ENCODE results near the gene CHTF18. TPM values are rescaled to one million over a fixed set of nuclear protein-coding genes. Genes with fewer than 3 reads are reported as not detected.

Gene CHTF18
- total RNA-seq, 2 experiments from 2014 or later = 125 to 146 TPM

- no peak for TF ChIP-seq EZH2phosphoT487 (IDR thresholded peaks at IDR 0.05; ENCODE audit: borderline replicate concordance, low read depth, low read length)
- no peak for TF ChIP-seq CTCF (conservative IDR thresholded peaks at IDR 0.05; ENCODE audit: low read length)
- POLR2A ChIA-PET = no interaction called here
- Histone ChIP-seq H3K4me2 (ENCODE audit: low read length) (no peak overlapping the region), H3K9me2 (ENCODE audit: insufficient read depth, low read length) (no peaks in the 10 kb centered on the region), H2AFZ (ENCODE audit: low read length) (no peak overlapping the region), H4K20me1 (ENCODE audit: insufficient read depth, low read length) (no peaks in the 10 kb centered on the region), H3K27ac (ENCODE audit: low read depth, low read length, poor library complexity, severe bottlenecking) (no peak overlapping the region), H3K79me2 (ENCODE audit: insufficient read depth, low read depth, low read length) (no peaks in the 10 kb centered on the region), H3K9me3 (ENCODE audit: low read length) (no peaks in the 10 kb centered on the region), H3K4me3 (ENCODE audit: low read depth, low read length, poor library complexity, severe bottlenecking) (no peak overlapping the region), H3K36me3 (ENCODE audit: insufficient read depth, low read length) (no peaks in the 10 kb centered on the region), H3K4me1 (ENCODE audit: insufficient read depth, low read length, poor library complexity, severe bottlenecking) (no peaks in the 10 kb centered on the region)
- BruUV-seq (replicated peaks) = no TSS peak
- intact Hi-C loops (cut with micrococcal nuclease; ENCODE audit: unreplicated experiment) = no loop called here
- no peak for DNase-seq (ENCODE audit: low spot score)
- CTCF ChIA-PET (ENCODE audit: unreplicated experiment) = no interaction called here
Observed at GRCh38 chr16:843771-844170, 55.4 kb downstream of the CHTF18 start.

- ChIA-PET POLR2A (no interaction called here), CTCF (ENCODE audit: unreplicated experiment) (no interaction called here)
- H2AFZ ChIP-seq (ENCODE audit: low read length) = no peak overlapping the region
- no peak overlapping the region for H3K4me3 ChIP-seq (ENCODE audit: low read depth, low read length, poor library complexity, severe bottlenecking)
- H3K79me2 ChIP-seq (ENCODE audit: insufficient read depth, low read depth, low read length) = no peaks in the 10 kb centered on the region
- intact Hi-C loops (cut with micrococcal nuclease; ENCODE audit: unreplicated experiment) = no loop called here
- H3K4me1 ChIP-seq (ENCODE audit: insufficient read depth, low read length, poor library complexity, severe bottlenecking) = no peaks in the 10 kb centered on the region
- H4K20me1 ChIP-seq (ENCODE audit: insufficient read depth, low read length) = no peaks in the 10 kb centered on the region
- H3K9me2 ChIP-seq (ENCODE audit: insufficient read depth, low read length) = no peaks in the 10 kb centered on the region
- H3K36me3 ChIP-seq (ENCODE audit: insufficient read depth, low read length) = no peaks in the 10 kb centered on the region
- H3K4me2 ChIP-seq (ENCODE audit: low read length) = no peak overlapping the region
- H3K27ac ChIP-seq (ENCODE audit: low read depth, low read length, poor library complexity, severe bottlenecking) = no peak overlapping the region
- no TSS peak for BruUV-seq (replicated peaks)
- H3K9me3 ChIP-seq (ENCODE audit: low read length) = no peaks in the 10 kb centered on the region
- DNase-seq (ENCODE audit: low spot score) = no peak
- no peak for TF ChIP-seq EZH2phosphoT487 (IDR thresholded peaks at IDR 0.05; ENCODE audit: borderline replicate concordance, low read depth, low read length)
- TF ChIP-seq CTCF (conservative IDR thresholded peaks at IDR 0.05; ENCODE audit: low read length) = no peak
Observed at GRCh38 chr16:844638-845350, 56.4 kb downstream of the CHTF18 start.

DNA sequence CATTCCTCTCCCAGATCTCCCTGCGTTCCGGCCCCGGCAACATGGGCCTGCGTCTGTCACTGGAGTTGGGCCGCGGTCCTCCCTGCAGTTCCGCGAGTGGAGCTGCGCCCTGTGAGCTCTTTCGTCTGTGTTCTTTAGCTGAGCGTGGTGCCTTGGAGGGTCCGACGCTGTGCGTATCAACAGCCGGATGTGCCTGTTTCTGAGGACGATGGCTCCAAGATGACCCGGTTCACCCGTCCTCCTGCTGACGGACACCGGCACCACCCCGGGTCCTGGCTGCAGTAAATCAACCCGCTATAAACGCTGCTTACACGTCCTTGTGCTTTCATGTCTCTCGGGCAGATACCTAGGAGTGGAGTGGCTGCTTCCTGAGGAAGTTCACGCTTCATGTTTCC, 56.9 kb downstream of the CHTF18 start:
- DNase-seq (ENCODE audit: low spot score) = no peak
- ChIA-PET POLR2A (no interaction called here), CTCF (ENCODE audit: unreplicated experiment) (no interaction called here)
- no peaks in the 10 kb centered on the region for H3K36me3 ChIP-seq (ENCODE audit: insufficient read depth, low read length)
- no peak overlapping the region for H3K27ac ChIP-seq (ENCODE audit: low read depth, low read length, poor library complexity, severe bottlenecking)
- H3K4me2 ChIP-seq (ENCODE audit: low read length) = no peak overlapping the region
- H3K4me3 ChIP-seq (ENCODE audit: low read depth, low read length, poor library complexity, severe bottlenecking) = no peak overlapping the region
- no peak for TF ChIP-seq CTCF (conservative IDR thresholded peaks at IDR 0.05; ENCODE audit: low read length)
- no peak for TF ChIP-seq EZH2phosphoT487 (IDR thresholded peaks at IDR 0.05; ENCODE audit: borderline replicate concordance, low read depth, low read length)
- H3K4me1 ChIP-seq (ENCODE audit: insufficient read depth, low read length, poor library complexity, severe bottlenecking) = no peaks in the 10 kb centered on the region
- H3K9me2 ChIP-seq (ENCODE audit: insufficient read depth, low read length) = no peaks in the 10 kb centered on the region
- intact Hi-C loops (cut with micrococcal nuclease; ENCODE audit: unreplicated experiment) = no loop called here
- no TSS peak for BruUV-seq (replicated peaks)
- H4K20me1 ChIP-seq (ENCODE audit: insufficient read depth, low read length) = no peaks in the 10 kb centered on the region
- H2AFZ ChIP-seq (ENCODE audit: low read length) = no peak overlapping the region
- H3K9me3 ChIP-seq (ENCODE audit: low read length) = no peaks in the 10 kb centered on the region
- no peaks in the 10 kb centered on the region for H3K79me2 ChIP-seq (ENCODE audit: insufficient read depth, low read depth, low read length)

Data from OCI-LY7 (cell line).